HG03442 (cell line): ENCODE data around the gene IGF2R.

ENCODE experiments used
- ATAC-seq: cut with Tn5 transposase; IDR thresholded peaks from one replicate; pipeline ENCODE4 v1.9.1; 2021; ENCODE audit warnings: mild to moderate bottlenecking, moderate library complexity; ENCODE audit not compliant: unreplicated experiment

The IGF2R gene

GRCh38 chr6:159972506-159973268 is 3.8 kb downstream of the IGF2R start:
- no peak for ATAC-seq

GRCh38 chr6:159973406-159973805 is 4.5 kb downstream of the IGF2R start:
- ATAC-seq, result no peak

- peak; percentile 37 for ATAC-seq
Measured at GRCh38 chr6:159973951-159974350, 5.1 kb downstream of the IGF2R start.

DNA sequence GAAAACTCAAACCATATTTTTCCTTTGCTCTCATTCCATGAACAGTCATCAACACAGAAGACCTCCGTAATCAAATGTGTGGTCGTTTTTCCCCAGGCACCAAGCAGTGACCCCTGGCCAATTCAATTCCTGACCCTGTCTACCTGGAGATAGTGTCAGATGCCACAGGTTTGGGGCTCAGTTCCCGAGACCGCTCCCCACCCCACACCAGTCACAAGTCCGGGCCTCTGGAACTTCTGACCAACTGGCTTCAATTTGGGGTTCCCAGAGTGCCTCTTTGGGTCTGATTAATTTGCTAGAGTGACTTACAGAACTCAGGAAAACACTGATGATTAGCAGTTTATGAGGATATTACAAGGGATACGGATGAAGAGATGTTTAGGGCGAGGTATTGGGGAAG is 6.0 kb downstream of the IGF2R start:
- ATAC-seq, result no peak

DNA sequence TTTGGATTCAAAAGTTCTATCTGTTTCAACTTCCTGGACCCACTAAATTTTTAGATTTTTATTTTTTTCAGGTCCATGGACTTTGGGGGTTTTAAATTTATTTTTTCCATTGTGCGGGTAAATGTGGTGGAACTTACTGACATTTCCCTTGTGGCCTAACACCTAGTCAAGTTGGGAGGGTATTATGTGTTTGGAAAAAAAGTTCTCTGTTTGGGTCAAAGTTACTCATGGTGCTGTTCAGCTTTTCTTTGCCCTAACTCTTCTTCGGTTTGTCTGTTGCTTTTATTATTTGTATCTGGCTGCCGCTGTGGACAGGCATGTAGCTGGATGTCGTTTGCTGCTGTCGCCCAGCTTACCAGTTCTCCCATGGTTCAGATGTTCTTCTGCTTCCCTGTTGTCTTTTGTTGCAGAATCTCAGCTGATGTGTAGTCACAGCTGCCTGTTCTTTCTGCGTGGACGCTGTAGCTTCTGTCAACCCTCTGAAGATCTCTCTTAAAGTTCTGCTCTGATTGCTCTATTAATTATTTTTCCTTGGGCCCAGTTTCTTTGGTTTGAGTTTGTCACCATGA is 7.9 kb downstream of the IGF2R start:
- no peak for ATAC-seq

GRCh38 chr6:159977255-159977903 is 8.5 kb downstream of the IGF2R start:
- ATAC-seq, result no peak

GRCh38 chr6:159977904-159978268 is 9.0 kb downstream of the IGF2R start:
- no peak for ATAC-seq

DNA sequence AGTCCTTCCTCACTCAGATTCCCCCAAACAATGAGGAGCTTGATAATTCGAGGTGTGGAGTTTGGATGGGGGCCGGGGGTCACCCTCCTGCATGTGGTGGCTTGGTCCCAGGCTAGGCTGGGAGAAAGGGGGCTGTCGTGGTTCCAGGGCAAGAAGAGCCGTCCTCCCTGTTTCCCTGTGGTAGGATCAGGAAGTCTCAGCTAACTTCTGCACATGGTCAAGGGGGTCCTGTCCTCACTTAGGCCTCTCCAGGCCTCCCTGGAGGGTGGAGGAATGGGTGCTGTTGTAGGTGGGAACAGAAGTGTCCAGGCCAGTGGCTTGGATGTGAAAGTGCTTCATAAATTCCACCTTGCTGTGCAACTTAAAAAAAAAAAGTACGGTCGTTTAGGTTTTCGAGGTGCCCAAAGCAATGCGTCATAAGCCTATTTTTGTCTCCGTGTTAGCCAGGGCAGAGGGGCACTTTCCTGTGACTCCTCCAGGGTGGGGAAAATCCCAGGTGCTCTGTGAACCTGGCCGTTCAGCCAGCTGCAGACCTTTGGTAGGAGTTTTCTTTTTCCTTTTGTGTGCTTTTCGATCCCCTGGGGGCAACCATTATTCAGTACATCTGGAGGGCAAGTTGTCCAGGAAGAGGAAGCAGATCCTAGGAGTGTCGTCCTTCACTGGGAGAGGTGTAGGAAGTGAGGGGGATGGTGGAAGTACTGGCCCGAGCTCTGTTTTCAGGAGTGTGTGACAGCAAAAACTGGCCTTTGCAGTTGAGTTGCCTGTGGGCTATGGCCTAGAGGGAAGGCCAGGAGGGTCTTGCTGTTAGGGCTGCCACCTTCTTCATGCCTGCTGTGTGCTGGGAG is 9.6 kb downstream of the IGF2R start:
- peak; percentile 29 for ATAC-seq

DNA sequence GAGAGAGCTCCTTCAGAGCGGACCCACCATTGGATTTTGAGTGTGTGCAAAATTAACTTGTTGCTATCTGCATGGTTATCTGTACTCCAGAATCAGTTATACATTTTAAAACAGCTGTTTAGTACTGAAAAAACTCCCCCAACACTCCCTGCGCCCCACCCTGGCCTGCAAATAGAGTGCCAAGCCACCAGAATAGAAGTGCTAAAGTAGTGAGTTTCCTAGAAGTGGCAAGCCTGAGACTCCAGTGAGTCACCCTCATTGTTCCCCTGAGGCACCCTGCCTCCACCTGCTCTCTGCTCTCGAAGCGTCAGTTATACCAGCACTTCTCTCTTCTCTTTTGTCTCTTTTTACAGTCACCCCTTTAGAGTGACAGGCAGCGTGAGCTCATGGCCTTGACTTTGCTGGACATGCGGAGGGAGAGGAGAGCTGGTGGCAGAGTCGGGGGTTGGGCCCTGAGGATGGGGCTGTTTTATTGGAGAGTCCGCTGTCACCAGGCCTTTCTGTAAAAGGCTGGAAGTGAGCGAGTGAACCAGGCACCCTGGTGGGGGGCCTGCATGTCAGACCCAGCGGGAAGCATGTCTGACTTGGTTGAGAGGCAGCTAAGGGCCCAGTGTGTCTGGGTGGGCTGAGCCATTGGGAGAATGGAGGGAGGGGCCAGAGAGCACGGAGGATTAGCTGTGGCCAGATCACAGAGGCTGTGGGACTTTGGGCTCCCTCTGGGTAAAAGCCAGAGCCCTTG is 10.4 kb downstream of the IGF2R start:
- peak; percentile 71 for ATAC-seq

GRCh38 chr6:159980474-159980873 is 11.6 kb downstream of the IGF2R start:
- ATAC-seq, result no peak

GRCh38 chr6:159981071-159981402 is 12.2 kb downstream of the IGF2R start:
- no peak for ATAC-seq

GRCh38 chr6:159981403-159982245 is 12.7 kb downstream of the IGF2R start:
- peak; percentile 60 for ATAC-seq

DNA sequence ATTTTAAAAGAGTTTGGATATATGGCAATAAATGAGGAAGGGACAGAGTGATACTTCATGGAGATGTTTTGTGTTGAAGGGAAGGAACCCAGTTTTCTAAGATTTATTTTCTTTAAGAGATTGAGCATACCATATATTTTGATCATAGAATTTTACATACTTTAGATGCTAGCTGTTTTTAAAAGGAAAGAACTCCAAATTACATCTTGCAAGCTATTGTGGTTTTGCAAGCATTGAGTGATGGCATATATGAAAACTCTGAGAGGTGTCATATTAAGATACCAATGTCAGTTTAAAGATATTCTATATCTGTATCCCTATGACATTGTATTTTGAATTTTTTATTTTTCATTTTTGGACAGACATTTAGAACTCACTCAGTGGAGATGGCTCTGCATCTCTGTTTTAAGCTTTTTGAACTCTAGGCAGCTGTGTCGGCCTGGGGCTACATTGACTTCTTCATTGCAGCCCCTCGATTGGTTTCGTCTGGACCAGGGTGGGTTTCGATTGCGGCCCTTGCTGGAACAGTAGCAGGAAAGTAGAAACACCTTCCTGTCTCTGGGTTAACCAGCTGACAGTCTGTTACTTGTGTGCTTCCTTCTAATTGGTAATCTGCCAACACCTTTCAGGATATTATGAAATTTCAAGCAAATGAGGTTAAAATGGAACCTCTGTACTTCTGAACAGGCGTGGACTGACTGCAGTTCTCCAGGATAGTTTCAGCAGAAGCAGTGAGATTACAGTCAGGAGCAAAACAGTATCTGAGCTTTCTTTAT is 14.0 kb downstream of the IGF2R start:
- ATAC-seq, result no peak

- no peak for ATAC-seq
Measured at GRCh38 chr6:159983641-159984080, 14.8 kb downstream of the IGF2R start.

- no peak for ATAC-seq
Measured at GRCh38 chr6:159984268-159984786, 15.4 kb downstream of the IGF2R start.

DNA sequence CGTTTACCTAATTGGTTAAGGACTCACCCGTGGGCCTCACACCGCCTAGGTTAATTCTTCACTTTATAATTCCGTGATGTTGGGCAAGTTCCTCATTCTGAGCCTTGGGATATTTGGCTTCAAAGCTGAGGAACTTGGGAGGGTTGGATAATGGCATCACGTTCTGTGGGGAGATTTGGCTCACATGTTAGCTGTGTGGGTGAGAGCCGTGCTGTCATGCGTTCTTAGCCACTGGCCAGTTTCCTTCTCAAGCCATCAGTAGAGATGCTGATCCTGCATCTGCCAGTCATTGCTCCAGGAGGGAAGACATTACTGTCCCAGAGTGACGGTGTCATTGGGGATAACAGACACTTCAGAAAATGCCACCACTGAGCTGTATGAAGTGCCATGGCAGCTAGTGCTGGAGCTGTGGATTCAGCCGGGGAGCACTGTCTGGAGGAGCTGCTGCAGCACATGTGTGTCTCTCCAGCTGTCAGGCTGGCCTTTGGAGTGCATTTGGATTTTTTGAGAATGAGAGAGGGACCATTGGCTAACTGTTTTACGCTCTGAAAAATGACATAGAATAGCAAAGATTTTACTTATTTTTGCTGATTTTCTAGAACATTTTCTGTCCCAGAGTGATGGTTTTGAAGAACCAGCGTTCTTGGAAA is 16.5 kb downstream of the IGF2R start:
- ATAC-seq, result no peak

DNA sequence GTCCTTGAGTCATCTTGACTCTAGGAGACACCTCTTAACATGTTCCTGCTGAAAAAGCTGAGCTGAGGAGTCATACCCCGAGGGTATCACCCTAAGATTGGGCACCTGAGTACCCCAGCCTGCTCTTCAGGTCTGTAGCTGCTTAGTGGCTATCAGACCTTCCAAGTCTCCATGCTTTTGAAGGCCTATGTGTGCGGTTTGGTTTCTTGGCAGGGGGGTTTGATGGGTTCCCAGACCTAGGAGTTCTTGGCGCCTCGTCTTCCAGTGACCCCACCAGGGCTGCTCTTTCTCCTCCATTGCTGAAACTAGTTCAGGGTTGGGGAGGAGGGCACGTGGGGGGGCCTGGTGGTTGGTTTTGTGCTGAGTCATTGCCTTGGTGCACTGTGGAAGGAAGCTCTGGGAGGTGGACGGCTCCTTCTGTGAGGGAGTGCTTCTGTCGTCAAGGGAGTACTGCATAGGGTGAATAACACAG is 20.1 kb downstream of the IGF2R start:
- ATAC-seq, result no peak
